Measurements from ENCODE around the gene FAM240A.

Gene FAM240A

GRCh38 chr3:46593979-46594378 is 18.3 kb upstream of the FAM240A start:
- TF ChIP-seq, protein P1, sequence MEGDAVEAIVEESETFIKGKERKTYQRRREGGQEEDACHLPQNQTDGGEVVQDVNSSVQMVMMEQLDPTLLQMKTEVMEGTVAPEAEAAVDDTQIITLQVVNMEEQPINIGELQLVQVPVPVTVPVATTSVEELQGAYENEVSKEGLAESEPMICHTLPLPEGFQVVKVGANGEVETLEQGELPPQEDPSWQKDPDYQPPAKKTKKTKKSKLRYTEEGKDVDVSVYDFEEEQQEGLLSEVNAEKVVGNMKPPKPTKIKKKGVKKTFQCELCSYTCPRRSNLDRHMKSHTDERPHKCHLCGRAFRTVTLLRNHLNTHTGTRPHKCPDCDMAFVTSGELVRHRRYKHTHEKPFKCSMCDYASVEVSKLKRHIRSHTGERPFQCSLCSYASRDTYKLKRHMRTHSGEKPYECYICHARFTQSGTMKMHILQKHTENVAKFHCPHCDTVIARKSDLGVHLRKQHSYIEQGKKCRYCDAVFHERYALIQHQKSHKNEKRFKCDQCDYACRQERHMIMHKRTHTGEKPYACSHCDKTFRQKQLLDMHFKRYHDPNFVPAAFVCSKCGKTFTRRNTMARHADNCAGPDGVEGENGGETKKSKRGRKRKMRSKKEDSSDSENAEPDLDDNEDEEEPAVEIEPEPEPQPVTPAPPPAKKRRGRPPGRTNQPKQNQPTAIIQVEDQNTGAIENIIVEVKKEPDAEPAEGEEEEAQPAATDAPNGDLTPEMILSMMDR (conservative IDR thresholded peaks at IDR 0.05; ENCODE audit: low read depth, low read length), result no peak
- Histone ChIP-seq H4K20me1 (ENCODE audit: insufficient read depth) (no peaks in the 10 kb centered on the region), H3K79me2 (ENCODE audit: insufficient read depth, low read depth) (no peaks in the 10 kb centered on the region), H3K4me3 (IDR thresholded peaks at IDR 0.05; ENCODE audit: insufficient read depth, low read depth, low read length) (no peak overlapping the region), H3K36me3 (ENCODE audit: insufficient read depth) (no peaks in the 10 kb centered on the region), H2AFZ (ENCODE audit: low read depth) (no peak overlapping the region), H3K27me3 (ENCODE audit: insufficient read depth, low read depth) (no peaks in the 10 kb centered on the region), H3K4me2 (no peak overlapping the region), H3K4me1 (ENCODE audit: low read depth, poor library complexity, severe bottlenecking) (no peaks in the 10 kb centered on the region), H3K27ac (no peak overlapping the region), H3K9ac (no peak overlapping the region)

DNA sequence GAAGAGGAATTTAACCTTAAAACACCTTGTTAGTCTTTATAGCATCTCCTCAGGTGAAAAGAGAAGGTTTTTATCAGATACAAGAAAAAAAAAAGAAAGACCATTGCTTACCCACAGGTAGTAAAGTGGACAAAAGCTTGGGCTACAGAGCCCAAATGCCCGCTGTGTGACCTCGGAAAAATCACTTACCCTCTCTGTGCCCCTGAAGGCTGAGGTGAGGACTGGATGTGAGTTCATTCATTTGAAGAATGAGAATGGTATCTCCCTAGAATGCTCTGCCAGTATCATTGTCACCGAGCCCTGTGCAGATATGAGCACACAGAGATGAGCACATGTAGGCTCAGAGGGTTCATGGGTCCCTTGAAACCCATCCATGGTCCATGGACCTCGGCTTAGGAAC is 17.6 kb upstream of the FAM240A start:
- TF ChIP-seq, protein P1 (conservative IDR thresholded peaks at IDR 0.05; ENCODE audit: low read depth, low read length), result no peak
- no peak overlapping the region for H3K27ac ChIP-seq
- H3K36me3 ChIP-seq (ENCODE audit: insufficient read depth), result no peaks in the 10 kb centered on the region
- H3K27me3 ChIP-seq (ENCODE audit: insufficient read depth, low read depth), result no peaks in the 10 kb centered on the region
- no peaks in the 10 kb centered on the region for H4K20me1 ChIP-seq (ENCODE audit: insufficient read depth)
- H3K4me2 ChIP-seq, result no peak overlapping the region
- H3K4me3 ChIP-seq (IDR thresholded peaks at IDR 0.05; ENCODE audit: insufficient read depth, low read depth, low read length), result no peak overlapping the region
- H3K79me2 ChIP-seq (ENCODE audit: insufficient read depth, low read depth), result no peaks in the 10 kb centered on the region
- H2AFZ ChIP-seq (ENCODE audit: low read depth), result no peak overlapping the region
- H3K4me1 ChIP-seq (ENCODE audit: low read depth, poor library complexity, severe bottlenecking), result no peaks in the 10 kb centered on the region
- no peak overlapping the region for H3K9ac ChIP-seq

DNA sequence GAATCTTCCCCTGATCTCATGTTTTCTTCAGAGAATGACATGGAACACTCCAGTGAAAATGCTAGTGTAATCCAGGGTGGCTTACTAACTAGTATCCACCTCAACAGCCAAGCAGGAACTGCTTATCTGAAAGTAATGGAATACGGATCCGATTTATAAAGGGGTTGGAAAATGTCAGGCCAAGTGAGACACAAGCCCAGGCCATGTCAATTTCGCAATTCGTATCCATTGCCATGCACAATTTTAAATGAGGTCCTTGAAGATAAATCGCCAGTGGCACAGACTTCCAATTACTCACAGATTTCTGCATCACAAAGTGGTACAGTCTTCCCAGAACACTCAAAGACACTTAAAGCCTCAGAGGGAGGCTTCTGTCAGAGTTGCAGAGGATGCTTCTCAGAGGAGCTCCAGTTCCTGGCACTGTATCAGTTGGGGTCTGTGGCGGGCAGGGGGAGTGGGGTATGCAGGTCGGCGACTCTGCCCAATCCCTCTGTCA is 16.5 kb upstream of the FAM240A start:
- Histone ChIP-seq H3K4me1 (ENCODE audit: low read depth, poor library complexity, severe bottlenecking) (no peaks in the 10 kb centered on the region), H3K36me3 (ENCODE audit: insufficient read depth) (no peaks in the 10 kb centered on the region), H4K20me1 (ENCODE audit: insufficient read depth) (no peaks in the 10 kb centered on the region), H3K27ac (no peak overlapping the region), H3K27me3 (ENCODE audit: insufficient read depth, low read depth) (no peaks in the 10 kb centered on the region), H3K4me3 (IDR thresholded peaks at IDR 0.05; ENCODE audit: insufficient read depth, low read depth, low read length) (no peak overlapping the region), H2AFZ (ENCODE audit: low read depth) (no peak overlapping the region), H3K79me2 (ENCODE audit: insufficient read depth, low read depth) (no peaks in the 10 kb centered on the region), H3K9ac (no peak overlapping the region), H3K4me2 (no peak overlapping the region)
- TF ChIP-seq, protein P1 (conservative IDR thresholded peaks at IDR 0.05; ENCODE audit: low read depth, low read length), result no peak

GRCh38 chr3:46599590-46599989 is 12.7 kb upstream of the FAM240A start:
- TF ChIP-seq, protein P1 (conservative IDR thresholded peaks at IDR 0.05; ENCODE audit: low read depth, low read length), result no peak
- no peak overlapping the region for H3K27ac ChIP-seq
- no peak overlapping the region for H3K4me2 ChIP-seq
- H2AFZ ChIP-seq (ENCODE audit: low read depth), result no peak overlapping the region
- no peak overlapping the region for H3K9ac ChIP-seq
- H3K4me1 ChIP-seq (ENCODE audit: low read depth, poor library complexity, severe bottlenecking), result no peaks in the 10 kb centered on the region
- no peaks in the 10 kb centered on the region for H4K20me1 ChIP-seq (ENCODE audit: insufficient read depth)
- H3K27me3 ChIP-seq (ENCODE audit: insufficient read depth, low read depth), result no peaks in the 10 kb centered on the region
- H3K36me3 ChIP-seq (ENCODE audit: insufficient read depth), result no peaks in the 10 kb centered on the region
- no peaks in the 10 kb centered on the region for H3K79me2 ChIP-seq (ENCODE audit: insufficient read depth, low read depth)
- no peak overlapping the region for H3K4me3 ChIP-seq (IDR thresholded peaks at IDR 0.05; ENCODE audit: insufficient read depth, low read depth, low read length)

Measured in KMS-11 (cell line).